PC-3 (cell line): ENCODE data around the gene SLC16A12.

ENCODE experiments used
- CTCF ChIP-seq: fragments of 300-600 bp; sonication (generic); conservative IDR thresholded peaks from 2 replicates; pipeline ENCODE4 v1.5.1; 2017; ENCODE audit warnings: antibody characterized with exemption, low read depth, mild to moderate bottlenecking, low read length
- EZH2 ChIP-seq: fragments of 300-600 bp; sonication (generic); IDR thresholded peaks from one replicate; pipeline ENCODE4 v1.6.1; 2017; ENCODE audit warnings: antibody characterized with exemption, mild to moderate bottlenecking, low read length; ENCODE audit not compliant: unreplicated experiment

- TF ChIP-seq CTCF = no peak
- TF ChIP-seq EZH2 = no peak
These were observed 40.6 kb upstream of the SLC16A12 start for GRCh38 chr10:89576022-89576421.
